WERI-Rb-1 (cell line): Measurements from ENCODE around the gene AGAP1.
A peak's percentile ranks its signal among the peaks of the same experiment; 100 is the strongest.

Experiments used
- DNase-seq: peaks from one replicate; pipeline ENCODE4 v3.0.0-alpha.2; 2020
- H3K27ac ChIP-seq: fragments of 250-450 bp; sonication (Bioruptor Pico); 2 replicates; pipeline ENCODE4 v1.5.1; 2020; ENCODE audit warnings: mild to moderate bottlenecking, moderate library complexity
- H3K27me3 ChIP-seq: fragments of 250-450 bp; sonication (Bioruptor Pico); 2 replicates; pipeline ENCODE4 v1.5.1; 2021; ENCODE audit warnings: mild to moderate bottlenecking, low read depth, moderate library complexity; ENCODE audit not compliant: insufficient read depth, severe bottlenecking
- H3K36me3 ChIP-seq: fragments of 250-450 bp; sonication (Bioruptor Pico); 2 replicates; pipeline ENCODE4 v1.5.1; 2020; ENCODE audit warnings: mild to moderate bottlenecking, moderate library complexity
- H3K4me3 ChIP-seq: 2 replicates; pipeline ENCODE4 v1.5.1; 2011; ENCODE audit warnings: low read depth, mild to moderate bottlenecking, control low read depth, low read length
- H3K9me3 ChIP-seq: fragments of 250-450 bp; sonication (Bioruptor Pico); 2 replicates; pipeline ENCODE4 v1.5.1; 2021; ENCODE audit warnings: mild to moderate bottlenecking, moderate library complexity; ENCODE audit not compliant: severe bottlenecking
- CTCF ChIP-seq: IDR thresholded peaks from 2 replicates; pipeline ENCODE4 v1.5.1; 2011; ENCODE audit warnings: low read depth, mild to moderate bottlenecking, control low read depth, inconsistent platforms, low read length

The AGAP1 gene

DNA sequence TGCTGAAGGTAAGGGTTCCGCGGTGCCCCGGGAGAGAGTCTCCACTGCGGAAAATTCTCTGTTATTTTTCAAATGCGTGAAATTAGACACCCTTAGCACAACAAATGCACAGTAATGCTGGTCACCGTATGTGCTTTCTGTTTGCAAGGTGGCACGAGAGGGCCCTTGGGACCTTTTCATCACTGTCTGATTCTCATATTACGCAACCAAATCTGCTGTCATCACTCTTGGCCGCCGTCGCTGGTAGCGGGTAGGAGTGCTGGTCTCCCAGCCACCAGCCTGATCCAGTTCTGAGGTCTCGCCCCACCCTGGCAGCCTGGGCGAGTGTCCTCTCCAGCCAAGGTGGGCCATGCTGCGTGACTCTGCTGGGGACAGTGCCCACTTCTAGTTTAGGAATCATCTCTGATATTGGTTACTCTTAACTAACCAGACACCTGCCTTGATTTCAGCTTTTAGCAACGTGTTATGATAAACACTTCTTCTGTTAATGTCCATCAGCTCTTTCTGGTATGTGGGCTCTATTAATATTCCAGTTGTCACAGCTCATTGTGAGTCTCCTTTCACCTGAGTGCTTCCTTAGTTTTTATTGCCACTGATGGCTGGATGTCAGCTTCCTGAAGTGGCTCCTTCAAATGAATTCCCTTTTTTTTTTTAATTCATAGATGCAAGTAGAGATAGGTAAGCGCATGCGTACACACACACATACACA lies 474.9 kb downstream of the AGAP1 start:
- no peaks in the 10 kb centered on the region for H3K27me3 ChIP-seq
- no peak overlapping the region for H3K4me3 ChIP-seq
- TF ChIP-seq CTCF = no peak
- H3K9me3 ChIP-seq = no peaks in the 10 kb centered on the region
- no peak for DNase-seq
- no peak overlapping the region for H3K27ac ChIP-seq
- peaks cover 30% of the 10 kb centered on the region for H3K36me3 ChIP-seq

DNA sequence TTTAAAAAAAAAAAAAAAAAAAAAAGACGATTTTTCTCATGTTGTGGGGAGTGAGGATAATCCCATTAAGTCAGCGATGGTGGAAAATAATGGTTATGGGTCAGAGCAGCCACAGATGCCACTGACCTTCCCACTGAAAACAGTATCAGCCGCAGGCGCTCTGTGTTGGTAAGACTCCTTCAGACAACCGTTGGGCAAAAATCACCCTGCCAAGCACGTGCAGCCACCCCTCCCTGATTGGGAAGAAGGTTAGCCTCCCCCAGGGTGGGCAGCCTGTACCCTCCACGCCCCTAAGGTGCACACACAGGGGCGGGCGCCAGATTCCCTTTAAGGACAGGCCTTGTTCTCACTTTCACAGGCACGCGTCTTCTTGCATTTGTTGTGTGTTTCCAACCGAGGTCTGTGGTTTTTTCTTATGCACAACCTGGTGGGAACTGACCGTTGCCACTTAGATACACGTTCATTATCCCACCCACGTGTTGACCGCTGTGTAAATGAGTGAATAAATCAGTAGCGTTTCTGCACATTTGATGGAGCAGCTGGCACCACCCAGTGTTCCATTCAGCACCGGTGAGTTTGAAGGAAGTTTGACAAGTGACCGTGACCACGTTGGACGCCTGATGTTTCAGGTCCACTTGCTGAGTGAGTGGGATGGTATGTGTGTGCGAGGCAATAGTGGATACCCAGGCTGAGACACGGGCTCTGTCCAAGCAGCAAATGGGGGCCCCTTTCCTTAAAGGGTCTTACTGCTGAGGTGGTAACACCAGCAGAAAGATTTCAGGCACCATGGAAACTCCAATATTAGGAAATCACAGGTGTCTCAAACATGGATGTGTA lies 476.6 kb downstream of the AGAP1 start:
- Histone ChIP-seq H3K4me3 (no peak overlapping the region), H3K27me3 (no peaks in the 10 kb centered on the region), H3K36me3 (peaks cover 37% of the 10 kb centered on the region), H3K27ac (no peak overlapping the region), H3K9me3 (no peaks in the 10 kb centered on the region)
- no peak for DNase-seq
- TF ChIP-seq CTCF = no peak

DNA sequence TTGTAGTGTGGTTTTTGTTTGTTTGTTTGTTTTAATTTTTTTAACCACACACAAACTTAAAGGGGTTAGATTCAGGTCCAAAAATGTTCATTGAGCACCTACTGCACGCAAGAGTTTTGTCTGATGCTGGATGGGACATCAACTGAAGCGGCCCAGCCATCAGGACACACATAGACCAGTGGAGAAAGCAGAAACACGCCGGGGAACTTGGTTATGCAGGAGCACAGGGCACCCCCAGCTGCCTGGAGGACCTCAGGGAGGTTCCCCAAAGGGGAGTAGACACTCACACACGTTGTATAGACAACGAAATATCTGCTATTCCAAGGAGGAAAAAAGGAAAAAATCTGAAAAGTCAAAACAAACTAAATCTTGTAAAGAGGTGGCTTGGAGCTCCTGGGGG lies 482.7 kb downstream of the AGAP1 start:
- no peak for DNase-seq
- no peaks in the 10 kb centered on the region for H3K27me3 ChIP-seq
- H3K27ac ChIP-seq = no peak overlapping the region
- no peaks in the 10 kb centered on the region for H3K9me3 ChIP-seq
- peaks cover 42% of the 10 kb centered on the region for H3K36me3 ChIP-seq
- no peak for TF ChIP-seq CTCF
- no peak overlapping the region for H3K4me3 ChIP-seq

DNA sequence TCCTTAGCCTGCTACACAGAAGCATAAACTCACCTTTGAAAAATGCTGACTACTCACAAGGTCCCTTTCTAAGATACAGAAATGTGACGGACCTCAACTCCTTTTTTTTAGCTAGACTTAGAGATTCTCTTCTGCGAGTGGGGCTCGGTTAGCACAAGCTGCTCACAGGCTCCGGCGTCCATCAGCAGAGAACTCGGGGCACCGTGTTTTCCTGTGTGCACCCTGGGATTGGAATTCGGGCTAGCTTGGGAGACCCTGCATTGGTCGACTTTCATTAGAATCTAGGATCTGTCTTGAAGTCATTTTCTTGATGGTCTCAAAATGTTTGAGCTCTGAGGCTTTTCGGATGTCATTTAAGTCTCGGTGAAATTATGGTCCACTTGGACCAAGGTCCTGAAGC lies 483.1 kb downstream of the AGAP1 start:
- H3K36me3 ChIP-seq = peaks cover 41% of the 10 kb centered on the region
- H3K27me3 ChIP-seq = no peaks in the 10 kb centered on the region
- no peak overlapping the region for H3K4me3 ChIP-seq
- H3K9me3 ChIP-seq = no peaks in the 10 kb centered on the region
- no peak for DNase-seq
- TF ChIP-seq CTCF = no peak
- peak overlapping the region; percentile 36; the same call in 1 of the 2 replicates for H3K27ac ChIP-seq

GRCh38 chr2:235977445-235977844 lies 483.6 kb downstream of the AGAP1 start:
- no peaks in the 10 kb centered on the region for H3K27me3 ChIP-seq
- peaks cover 36% of the 10 kb centered on the region for H3K36me3 ChIP-seq
- H3K9me3 ChIP-seq = no peaks in the 10 kb centered on the region
- no peak for DNase-seq
- no peak overlapping the region for H3K4me3 ChIP-seq
- peak overlapping the region; percentile 36 for H3K27ac ChIP-seq
- no peak for TF ChIP-seq CTCF
